K562 (cell line): Measurements from ENCODE around the gene WASF3. TPM values are rescaled to one million over a fixed set of nuclear protein-coding genes. Genes with fewer than 3 reads are reported as not detected.

ENCODE experiments used
- ATAC-seq: fragments of 200-7000 bp; cut with Tn5 transposase; 3 replicates; pipeline ENCODE4 v1.9.1; 2020; ENCODE audit warnings: moderate library complexity
- BruUV-seq: library from RNA; stranded (reverse); fragments of 400-500 nt; replicated peaks from 2 replicates; lab custom pipeline; 2021; lab: Mats Ljungman, UMichigan
- CTCF ChIA-PET: fragments of 300-600 bp; formaldehyde crosslinking; extraction: SDS; loops from one replicate; lab custom pipeline; 2021; ENCODE audit warnings: low intra/inter-chr PET ratio; lab: Yijun Ruan, JAX
- POLR2A ChIA-PET: fragments of 300-600, 350-650 bp; sonication (Branson Sonifier 250); formaldehyde crosslinking; extraction: SDS; loops from one replicate; lab custom pipeline; 2021; ENCODE audit warnings: antibody characterized with exemption, inconsistent platforms; lab: Yijun Ruan, JAX
- DNase-seq, 4 experiments: peaks; one replicate each; pipeline versions ENCODE4 v3.0.0 to v3.0.0-alpha.2; 2011 to 2018; ENCODE audit warnings: low spot score in 3 of 4, mixed read lengths in 3 of 4; ENCODE audit errors: extremely low read depth in 1 of 4
- FAIRE-seq: peaks from 2 replicates; lab custom pipeline; 2011; peaks lifted over from hg19 to GRCh38; lab: Jason Lieb, UNC
- H2AFZ ChIP-seq: 2 replicates; pipeline ENCODE4 v1.6.0; 2011; ENCODE audit warnings: low read depth, low read length, control low read depth, inconsistent platforms
- H3K27ac ChIP-seq: fragments of 200-600 bp; 3 replicates; pipeline ENCODE4 v1.8.0; 2011; ENCODE audit warnings: low read depth, mild to moderate bottlenecking, control low read depth, inconsistent platforms, low read length, moderate library complexity, mixed read lengths; ENCODE audit errors: extremely low read depth
- H3K27me3 ChIP-seq, 2 experiments: fragments of 300-600 bp in 1 of 2; 2 replicates in 1 of 2; 3 replicates in 1 of 2; pipeline versions ENCODE4 v1.6.0 to v1.8.0; 2011; ENCODE audit warnings: inconsistent platforms in 2 of 2, low read length in 2 of 2, mild to moderate bottlenecking in 1 of 2, mixed read lengths in 1 of 2, moderate library complexity in 1 of 2; ENCODE audit not compliant: control insufficient read depth in 2 of 2, insufficient read depth in 2 of 2
- H3K36me3 ChIP-seq: fragments of 300-600 bp; 3 replicates; pipeline ENCODE4 v1.8.0; 2011; ENCODE audit warnings: mild to moderate bottlenecking, low read length, inconsistent platforms; ENCODE audit not compliant: control insufficient read depth, insufficient read depth
- H3K4me1 ChIP-seq, 2 experiments: fragments of 200-600 bp in 1 of 2; replicated peaks in 1 of 2; 2 replicates in 1 of 2; 3 replicates in 1 of 2; pipeline versions ENCODE4 v1.5.1 to v1.8.0; 2011; ENCODE audit warnings: inconsistent platforms in 2 of 2, low read length in 2 of 2, mild to moderate bottlenecking in 1 of 2, mixed read lengths in 1 of 2, moderate library complexity in 1 of 2; ENCODE audit not compliant: control insufficient read depth in 2 of 2, insufficient read depth in 2 of 2
- H3K4me2 ChIP-seq: 2 replicates; pipeline ENCODE4 v1.6.1; 2011; ENCODE audit warnings: low read length, control low read depth, inconsistent platforms, mixed read lengths; ENCODE audit not compliant: insufficient read depth
- H3K4me3 ChIP-seq: fragments of 200-600 bp; sonication (generic), shearing (Covaris generic); 2 replicates; pipeline ENCODE4 v1.5.1; 2016; ENCODE audit warnings: control low read depth, inconsistent platforms
- H3K79me2 ChIP-seq: fragments of 200-600 bp; 3 replicates; pipeline ENCODE4 v1.8.0; 2011; ENCODE audit warnings: low read length, inconsistent platforms; ENCODE audit not compliant: control insufficient read depth, insufficient read depth
- H3K9ac ChIP-seq, 2 experiments: 2 replicates each; pipeline versions ENCODE4 v1.6.0 to v1.6.1; 2011; ENCODE audit warnings: low read depth in 2 of 2, low read length in 2 of 2, control low read depth in 1 of 2, inconsistent platforms in 1 of 2, mild to moderate bottlenecking in 1 of 2, mixed read lengths in 1 of 2; ENCODE audit not compliant: insufficient read depth in 1 of 2
- H3K9me1 ChIP-seq: one replicate; pipeline ENCODE4 v1.6.0; 2011; ENCODE audit warnings: inconsistent platforms, mild to moderate bottlenecking, low read length, moderate library complexity; ENCODE audit not compliant: control insufficient read depth, insufficient read depth
- H3K9me3 ChIP-seq: replicated peaks from 2 replicates; pipeline ENCODE4 v1.5.1; 2011; ENCODE audit warnings: low read depth, low read length, inconsistent platforms; ENCODE audit not compliant: control insufficient read depth, insufficient read depth
- H4K20me1 ChIP-seq: replicated peaks from 2 replicates; pipeline ENCODE4 v1.6.1; 2011; ENCODE audit warnings: low read length, inconsistent platforms, mixed read lengths; ENCODE audit not compliant: control insufficient read depth, insufficient read depth
- EHMT2 ChIP-seq: fragments of 450-650 bp; IDR thresholded peaks from 2 replicates; pipeline ENCODE4 v1.6.1; 2018; ENCODE audit warnings: antibody characterized with exemption
- HDAC1 ChIP-seq, 2 experiments: fragments of 450-650 bp; IDR thresholded peaks; 2 replicates each; pipeline ENCODE4 v1.6.1; 2016 to 2017; ENCODE audit warnings: inconsistent platforms in 1 of 2, mild to moderate bottlenecking in 1 of 2, moderate library complexity in 1 of 2
- HDAC2 ChIP-seq: fragments of 450-650 bp; IDR thresholded peaks from 2 replicates; pipeline ENCODE4 v1.6.1; 2016; ENCODE audit warnings: mild to moderate bottlenecking
- POLR3A ChIP-seq: IDR thresholded peaks from 2 replicates; pipeline ENCODE4 v1.6.1; 2011; ENCODE audit warnings: borderline replicate concordance, mild to moderate bottlenecking, moderate library complexity; ENCODE audit not compliant: insufficient read length, insufficient read depth; ENCODE audit errors: extremely low read depth
- PTRF ChIP-seq: fragments of 450-650 bp; IDR thresholded peaks from 2 replicates; pipeline ENCODE4 v1.6.1; 2016; ENCODE audit warnings: mild to moderate bottlenecking, missing genetic modification characterization, missing compliant biosample characterization
- SMAD2 ChIP-seq: fragments of 150-350 bp; IDR thresholded peaks from 2 replicates; pipeline ENCODE4 v1.6.1; 2014; ENCODE audit warnings: low read depth, mild to moderate bottlenecking, low read length
- ZNF57 ChIP-seq: fragments of 450-650 bp; formaldehyde crosslinking; IDR thresholded peaks from 2 replicates; pipeline ENCODE4 v1.4.0; 2020; ENCODE audit warnings: mild to moderate bottlenecking, moderate library complexity
- WGBS: fragments of 100-300 bp; shearing (Covaris generic); methylation state at CpG from one replicate; pipeline ENCODE4 v1.1.6; 2016; ENCODE audit warnings: low coverage, mixed read lengths; ENCODE audit not compliant: insufficient coverage; ENCODE audit errors: missing lambda C conversion rate; 5-methylcytosine and 5-hydroxymethylcytosine counted together
- in situ Hi-C: fragments of 300-500 bp; cut with MboI; formaldehyde crosslinking; loops from 4 replicates; pipeline ENCODE4 v1.15.0; 2018; ENCODE audit warnings: inconsistent platforms, mixed read lengths
- intact Hi-C: fragments of 100-400 bp; cut with micrococcal nuclease; formaldehyde crosslinking; loops from 2 replicates; pipeline ENCODE4 v1.14.2; 2022
- polyA plus RNA-seq, 8 experiments: library from polyadenylated mRNA; depleted of rRNA in 4 of 8; stranded (reverse) in 5 of 8; unstranded in 3 of 8; fragments of >200 nt; fragmentation: Nextera tagmentation in 2 of 8; fragmentation: Illumina TruSeq in 1 of 8; extraction: Ambion mirVana in 2 of 8; extraction: Trizol in 1 of 8; gene quantifications; 2 replicates each; pipeline versions ENCODE4 v1.2.1 to v1.2.3, GENCODE V29; 2011 to 2014; ENCODE audit warnings: inconsistent platforms in 1 of 8, missing spikeins in 1 of 8
- total RNA-seq, 7 experiments: library from RNA; depleted of rRNA in 6 of 7; stranded (reverse); fragments of >200 nt in 6 of 7; fragmentation: Illumina TruSeq in 2 of 7; extraction: Trizol in 2 of 7; gene quantifications; 2 replicates each; pipeline versions ENCODE4 v1.2.1 to v1.2.3, GENCODE V29; 2011 to 2021; ENCODE audit warnings: low replicate concordance in 1 of 7
- TF ChIP-seq, protein P1 (sequence below): fragments of 450-650 bp; IDR thresholded peaks from 2 replicates; pipeline ENCODE4 v1.6.1; 2016; ENCODE audit warnings: antibody characterized with exemption
- TF ChIP-seq, protein P2 (sequence below): fragments of 450-650 bp; IDR thresholded peaks from 2 replicates; pipeline ENCODE4 v1.6.1; 2016; ENCODE audit warnings: low read depth
- TF ChIP-seq, protein P3 (sequence below): fragments of 450-650 bp; IDR thresholded peaks from 2 replicates; pipeline ENCODE4 v1.7.0; 2016; ENCODE audit warnings: borderline replicate concordance

Gene WASF3
- total and polyA plus RNA-seq, 9 of the 15 experiments (the other 6 are each of a cell fraction or from before 2014, with no cell fraction given) = 0.04 to 0.43 (median 0.11) TPM

DNA sequence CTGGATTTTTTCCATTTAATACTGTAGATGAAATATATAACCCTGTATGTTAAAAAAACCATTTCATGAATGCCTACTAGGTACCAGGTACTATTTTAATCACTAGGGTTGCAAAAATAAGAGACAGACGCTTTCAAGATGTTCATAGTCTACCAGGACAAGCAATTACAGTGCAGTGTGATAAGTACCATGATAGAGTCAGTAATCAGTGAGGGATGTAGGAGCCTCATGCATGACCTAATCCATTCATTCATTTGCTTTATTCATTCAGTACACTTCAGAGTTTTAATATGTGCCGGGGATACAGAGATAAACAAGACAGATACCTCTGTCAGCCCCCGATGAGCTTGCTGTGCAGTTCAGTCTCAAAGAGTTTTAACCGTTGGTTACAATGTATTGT lies 3.0 kb downstream of the WASF3 start:
- in situ Hi-C loops (no loop called here), intact Hi-C loops (no loop called here)
- no peak overlapping the region for H3K4me3 ChIP-seq
- no TSS peak for BruUV-seq
- 0% methylated on average over 4 of the region's 4 CpGs for WGBS
- H3K79me2 ChIP-seq = no peaks in the 10 kb centered on the region
- no peak overlapping the region for H3K27ac ChIP-seq
- H4K20me1 ChIP-seq = no peaks in the 10 kb centered on the region
- H3K9ac ChIP-seq = no peak overlapping the region
- no peak overlapping the region for H3K4me2 ChIP-seq
- H3K4me1 ChIP-seq = peaks cover 0 to 14% of the 10 kb centered on the region in 2 experiments; a peak in 2 of 5 replicates
- H2AFZ ChIP-seq = no peak overlapping the region
- POLR2A ChIA-PET = no interaction called here
- CTCF ChIA-PET = no interaction called here
- H3K27me3 ChIP-seq = peaks cover 0 to 3% of the 10 kb centered on the region in 2 experiments; a peak in 1 of 5 replicates
- H3K9me1 ChIP-seq = no peaks in the 10 kb centered on the region
- no peaks in the 10 kb centered on the region for H3K9me3 ChIP-seq
- no peak for DNase-seq
- no peak for ATAC-seq
- FAIRE-seq = no peak
- H3K36me3 ChIP-seq = no peaks in the 10 kb centered on the region
- TF ChIP-seq, protein P1, sequence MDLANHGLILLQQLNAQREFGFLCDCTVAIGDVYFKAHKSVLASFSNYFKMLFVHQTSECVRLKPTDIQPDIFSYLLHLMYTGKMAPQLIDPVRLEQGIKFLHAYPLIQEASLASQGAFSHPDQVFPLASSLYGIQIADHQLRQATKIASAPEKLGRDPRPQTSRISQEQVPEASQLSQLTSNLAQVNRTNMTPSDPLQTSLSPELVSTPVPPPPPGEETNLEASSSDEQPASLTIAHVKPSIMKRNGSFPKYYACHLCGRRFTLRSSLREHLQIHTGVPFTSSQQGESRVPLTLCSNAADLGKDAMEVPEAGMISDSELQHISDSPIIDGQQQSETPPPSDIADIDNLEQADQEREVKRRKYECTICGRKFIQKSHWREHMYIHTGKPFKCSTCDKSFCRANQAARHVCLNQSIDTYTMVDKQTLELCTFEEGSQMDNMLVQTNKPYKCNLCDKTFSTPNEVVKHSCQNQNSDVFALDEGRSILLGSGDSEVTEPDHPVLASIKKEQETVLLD = no peak
- TF ChIP-seq, protein P2, sequence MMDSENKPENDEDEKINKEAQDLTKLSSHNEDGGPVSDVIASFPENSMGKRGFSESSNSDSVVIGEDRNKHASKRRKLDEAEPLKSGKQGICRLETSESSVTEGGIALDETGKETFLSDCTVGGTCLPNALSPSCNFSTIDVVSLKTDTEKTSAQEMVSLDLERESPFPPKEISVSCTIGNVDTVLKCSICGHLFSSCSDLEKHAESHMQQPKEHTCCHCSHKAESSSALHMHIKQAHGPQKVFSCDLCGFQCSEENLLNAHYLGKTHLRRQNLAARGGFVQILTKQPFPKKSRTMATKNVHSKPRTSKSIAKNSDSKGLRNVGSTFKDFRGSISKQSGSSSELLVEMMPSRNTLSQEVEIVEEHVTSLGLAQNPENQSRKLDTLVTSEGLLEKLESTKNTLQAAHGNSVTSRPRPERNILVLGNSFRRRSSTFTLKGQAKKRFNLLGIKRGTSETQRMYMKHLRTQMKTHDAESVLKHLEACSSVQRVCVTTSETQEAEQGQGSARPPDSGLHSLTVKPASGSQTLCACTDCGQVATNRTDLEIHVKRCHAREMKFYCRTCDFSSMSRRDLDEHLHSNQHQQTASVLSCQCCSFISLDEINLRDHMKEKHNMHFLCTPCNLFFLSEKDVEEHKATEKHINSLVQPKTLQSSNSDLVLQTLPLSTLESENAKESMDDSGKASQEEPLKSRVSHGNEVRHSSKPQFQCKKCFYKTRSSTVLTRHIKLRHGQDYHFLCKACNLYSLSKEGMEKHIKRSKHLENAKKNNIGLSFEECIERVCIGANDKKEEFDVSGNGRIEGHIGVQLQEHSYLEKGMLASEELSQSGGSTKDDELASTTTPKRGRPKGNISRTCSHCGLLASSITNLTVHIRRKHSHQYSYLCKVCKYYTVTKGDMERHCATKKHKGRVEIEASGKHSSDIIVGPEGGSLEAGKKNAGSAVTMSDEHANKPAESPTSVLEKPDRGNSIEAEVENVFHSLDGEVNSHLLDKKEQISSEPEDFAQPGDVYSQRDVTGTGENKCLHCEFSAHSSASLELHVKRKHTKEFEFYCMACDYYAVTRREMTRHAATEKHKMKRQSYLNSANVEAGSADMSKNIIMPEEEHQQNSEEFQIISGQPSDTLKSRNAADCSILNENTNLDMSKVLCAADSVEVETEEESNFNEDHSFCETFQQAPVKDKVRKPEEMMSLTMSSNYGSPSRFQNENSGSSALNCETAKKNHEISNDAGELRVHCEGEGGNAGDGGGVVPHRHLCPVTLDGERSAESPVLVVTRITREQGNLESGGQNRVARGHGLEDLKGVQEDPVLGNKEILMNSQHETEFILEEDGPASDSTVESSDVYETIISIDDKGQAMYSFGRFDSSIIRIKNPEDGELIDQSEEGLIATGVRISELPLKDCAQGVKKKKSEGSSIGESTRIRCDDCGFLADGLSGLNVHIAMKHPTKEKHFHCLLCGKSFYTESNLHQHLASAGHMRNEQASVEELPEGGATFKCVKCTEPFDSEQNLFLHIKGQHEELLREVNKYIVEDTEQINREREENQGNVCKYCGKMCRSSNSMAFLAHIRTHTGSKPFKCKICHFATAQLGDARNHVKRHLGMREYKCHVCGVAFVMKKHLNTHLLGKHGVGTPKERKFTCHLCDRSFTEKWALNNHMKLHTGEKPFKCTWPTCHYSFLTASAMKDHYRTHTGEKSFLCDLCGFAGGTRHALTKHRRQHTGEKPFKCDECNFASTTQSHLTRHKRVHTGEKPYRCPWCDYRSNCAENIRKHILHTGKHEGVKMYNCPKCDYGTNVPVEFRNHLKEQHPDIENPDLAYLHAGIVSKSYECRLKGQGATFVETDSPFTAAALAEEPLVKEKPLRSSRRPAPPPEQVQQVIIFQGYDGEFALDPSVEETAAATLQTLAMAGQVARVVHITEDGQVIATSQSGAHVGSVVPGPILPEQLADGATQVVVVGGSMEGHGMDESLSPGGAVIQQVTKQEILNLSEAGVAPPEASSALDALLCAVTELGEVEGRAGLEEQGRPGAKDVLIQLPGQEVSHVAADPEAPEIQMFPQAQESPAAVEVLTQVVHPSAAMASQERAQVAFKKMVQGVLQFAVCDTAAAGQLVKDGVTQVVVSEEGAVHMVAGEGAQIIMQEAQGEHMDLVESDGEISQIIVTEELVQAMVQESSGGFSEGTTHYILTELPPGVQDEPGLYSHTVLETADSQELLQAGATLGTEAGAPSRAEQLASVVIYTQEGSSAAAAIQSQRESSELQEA = no peak
- TF ChIP-seq SMAD2 = no peak
- no peak for TF ChIP-seq ZNF57 (CRISPR knock-in tag)
- no peak for TF ChIP-seq HDAC1 (IDR thresholded peaks at IDR 0.05)
- TF ChIP-seq, protein P3, sequence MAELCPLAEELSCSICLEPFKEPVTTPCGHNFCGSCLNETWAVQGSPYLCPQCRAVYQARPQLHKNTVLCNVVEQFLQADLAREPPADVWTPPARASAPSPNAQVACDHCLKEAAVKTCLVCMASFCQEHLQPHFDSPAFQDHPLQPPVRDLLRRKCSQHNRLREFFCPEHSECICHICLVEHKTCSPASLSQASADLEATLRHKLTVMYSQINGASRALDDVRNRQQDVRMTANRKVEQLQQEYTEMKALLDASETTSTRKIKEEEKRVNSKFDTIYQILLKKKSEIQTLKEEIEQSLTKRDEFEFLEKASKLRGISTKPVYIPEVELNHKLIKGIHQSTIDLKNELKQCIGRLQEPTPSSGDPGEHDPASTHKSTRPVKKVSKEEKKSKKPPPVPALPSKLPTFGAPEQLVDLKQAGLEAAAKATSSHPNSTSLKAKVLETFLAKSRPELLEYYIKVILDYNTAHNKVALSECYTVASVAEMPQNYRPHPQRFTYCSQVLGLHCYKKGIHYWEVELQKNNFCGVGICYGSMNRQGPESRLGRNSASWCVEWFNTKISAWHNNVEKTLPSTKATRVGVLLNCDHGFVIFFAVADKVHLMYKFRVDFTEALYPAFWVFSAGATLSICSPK = no peak
- TF ChIP-seq POLR3A = no peak
- no peak for TF ChIP-seq HDAC2
- TF ChIP-seq EHMT2 = no peak
- TF ChIP-seq PTRF = no peak
